ENCODE measurements around the gene TAF6L. TPM values are rescaled to one million over a fixed set of nuclear protein-coding genes. Genes with fewer than 3 reads are reported as not detected.
A peak's percentile ranks its signal among the peaks of the same experiment; 100 is the strongest.

Gene TAF6L
- total and polyA plus RNA-seq, 9 of the 15 experiments (the other 6 are each of a cell fraction or from before 2014, with no cell fraction given): 0.04 to 45.5 (median 20.8) TPM

GRCh38 chr11:62725646-62726045 is 45.5 kb upstream of the TAF6L start:
- intact Hi-C loops (cut with micrococcal nuclease): loop anchor here (2.0 to 10.0 kb wide), 6 partner anchors 19 to 137 kb away; partner anchors contain the start of genes BSCL2, GNG3, POLR2G and TMEM179B
- H3K9ac ChIP-seq (ENCODE audit: insufficient read depth in 1 of 2, low read depth in 2 of 2, low read length in 2 of 2): peak overlapping the region; percentile 98 to 100
- H3K27me3 ChIP-seq (ENCODE audit: control insufficient read depth in 2 of 2, insufficient read depth in 2 of 2, low read length in 2 of 2): no peaks in the 10 kb centered on the region
- no peak for FAIRE-seq
- peak overlapping the region; percentile 90 for H3K4me3 ChIP-seq
- H3K9me1 ChIP-seq (ENCODE audit: control insufficient read depth, insufficient read depth, low read length): no peaks in the 10 kb centered on the region
- H3K79me2 ChIP-seq (ENCODE audit: control insufficient read depth, insufficient read depth, low read length): peaks cover 86% of the 10 kb centered on the region
- DNase-seq (ENCODE audit: extremely low read depth in 1 of 4, low spot score in 3 of 4): peak in 1 of 4 experiments; percentile 32
- H3K27ac ChIP-seq (ENCODE audit: extremely low read depth, low read depth, low read length): peak overlapping the region; percentile 99
- ChIA-PET CTCF (ENCODE audit: low intra/inter-chr PET ratio) (interaction anchor here (0.6 kb wide), 1 partner anchor 80 kb away, joined by 5 read pairs; the partner anchor contains the start of gene NXF1), POLR2A (interaction anchor here (0.8 to 4.5 kb wide), 9 partner anchors 8 to 134 kb away, joined by 3 to 31 read pairs (median 4); partner anchors contain the start of genes BSCL2, GANAB, GNG3 and LBHD1)
- WGBS (ENCODE audit: insufficient coverage, low coverage, missing lambda C conversion rate): 0% methylated on average over 7 of the region's 7 CpGs
- TSS peak; percentile 43 for BruUV-seq (replicated peaks)
- peaks cover 13 to 19% of the 10 kb centered on the region in 2 experiments; a peak in 4 of 5 replicates for H3K4me1 ChIP-seq (replicated peaks in 1 of 2; ENCODE audit: control insufficient read depth in 2 of 2, insufficient read depth in 2 of 2, low read length in 2 of 2)
- no peak for ATAC-seq
- no peaks in the 10 kb centered on the region for H3K9me3 ChIP-seq (replicated peaks; ENCODE audit: control insufficient read depth, insufficient read depth, low read depth, low read length)
- H2AFZ ChIP-seq (ENCODE audit: low read depth, low read length): no peak overlapping the region
- H3K4me2 ChIP-seq (ENCODE audit: insufficient read depth, low read length): peak overlapping the region; percentile 100
- H4K20me1 ChIP-seq (replicated peaks; ENCODE audit: control insufficient read depth, insufficient read depth, low read length): peaks cover 6% of the 10 kb centered on the region; the same call in 1 of the 2 replicates
- in situ Hi-C loops (cut with MboI): no loop called here
- H3K36me3 ChIP-seq (ENCODE audit: control insufficient read depth, insufficient read depth, low read length): peaks cover 60% of the 10 kb centered on the region
- TF ChIP-seq MBD2 (IDR thresholded peaks at IDR 0.05; ENCODE audit: borderline replicate concordance, low read depth) (no peak), THRB (CRISPR knock-in tag; conservative IDR thresholded peaks at IDR 0.05) (no peak), HMBOX1 (IDR thresholded peaks at IDR 0.05) (peak; percentile 78), ZBTB33 (CRISPR knock-in tag; IDR thresholded peaks at IDR 0.05) (no peak), AFF4 (CRISPR knock-in tag; IDR thresholded peaks at IDR 0.05) (0 out of 2 replicates have a peak, but pooled peaks have one; percentile 13), HNRNPH1 (optimal IDR thresholded peaks at IDR 0.05; ENCODE audit: low read depth, low read length) (no peak), LARP7 (IDR thresholded peaks at IDR 0.05) (no peak), CREBBP (IDR thresholded peaks at IDR 0.05; ENCODE audit: low read depth, low read length) (no peak), E2F6 (IDR thresholded peaks at IDR 0.05; ENCODE audit: borderline replicate concordance in 1 of 2, extremely low read depth in 1 of 2, insufficient read depth in 1 of 2, insufficient read length in 1 of 2, low read depth in 1 of 2, low read length in 1 of 2, poor library complexity in 1 of 2, severe bottlenecking in 1 of 2) (no peak), MCM5 (IDR thresholded peaks at IDR 0.05; ENCODE audit: low read depth) (no peak), ZNF175 (CRISPR knock-in tag; IDR thresholded peaks at IDR 0.05; ENCODE audit: low read depth) (no peak), SNIP1 (IDR thresholded peaks at IDR 0.05; ENCODE audit: low read depth) (no peak)
